CD14-positive monocyte (primary cell): ENCODE measurements around the gene EEFSEC. TPM values are rescaled to one million over a fixed set of nuclear protein-coding genes. Genes with fewer than 3 reads are reported as not detected.

ENCODE experiments used
- DNase-seq, 3 donors: peaks; one replicate each; pipeline ENCODE4 v3.0.0-alpha.2; 2011 to 2022
- H2AFZ ChIP-seq: 2 replicates; pipeline ENCODE4 v1.6.0; 2012; ENCODE audit warnings: mild to moderate bottlenecking, low read depth, low read length, inconsistent platforms; ENCODE audit not compliant: insufficient read depth, poor library complexity, severe bottlenecking
- H3K27ac ChIP-seq, 2 donors: 1 replicate in 1 of 2; 2 replicates in 1 of 2; pipeline ENCODE4 v1.5.1; 2012 to 2013; ENCODE audit warnings: low read length in 2 of 2, control low read depth in 1 of 2, inconsistent platforms in 1 of 2, low read depth in 1 of 2, mild to moderate bottlenecking in 1 of 2
- H3K27me3 ChIP-seq, 2 donors: one replicate each; pipeline versions ENCODE4 v1.6.0 to v1.6.1; 2011 to 2013; ENCODE audit warnings: low read length in 2 of 2; ENCODE audit not compliant: control insufficient read depth in 2 of 2, insufficient read depth in 2 of 2
- H3K36me3 ChIP-seq, 2 donors: replicated peaks in 1 of 2; 1 replicate in 1 of 2; 2 replicates in 1 of 2; pipeline versions ENCODE4 v1.5.1 to v1.6.1; 2012 to 2013; ENCODE audit warnings: low read length in 2 of 2, control low read depth in 1 of 2, inconsistent platforms in 1 of 2, mild to moderate bottlenecking in 1 of 2; ENCODE audit not compliant: insufficient read depth in 2 of 2, control insufficient read depth in 1 of 2
- H3K4me1 ChIP-seq, 2 donors: 1 replicate in 1 of 2; 2 replicates in 1 of 2; pipeline versions ENCODE4 v1.5.1 to v1.6.1; 2012 to 2013; ENCODE audit warnings: low read length in 2 of 2, control low read depth in 1 of 2, inconsistent platforms in 1 of 2, mild to moderate bottlenecking in 1 of 2, moderate library complexity in 1 of 2; ENCODE audit not compliant: insufficient read depth in 2 of 2, control insufficient read depth in 1 of 2
- H3K4me2 ChIP-seq: replicated peaks from 2 replicates; pipeline ENCODE3; 2012; ENCODE audit warnings: low read length, moderate library complexity, mild to moderate bottlenecking; ENCODE audit not compliant: poor library complexity, severe bottlenecking; ENCODE audit errors: extremely low read depth
- H3K4me3 ChIP-seq, 3 experiments: fragments of 200-600 bp in 1 of 3; sonication (generic) in 1 of 3; replicated peaks in 1 of 3; 1 replicate in 2 of 3; 2 replicates in 1 of 3; pipeline ENCODE4 v1.5.1; 2011 to 2013; ENCODE audit warnings: low read length in 3 of 3, mild to moderate bottlenecking in 3 of 3, control low read depth in 2 of 3, low read depth in 2 of 3, inconsistent platforms in 1 of 3, moderate library complexity in 1 of 3
- H3K79me2 ChIP-seq: 2 replicates; pipeline ENCODE4 v1.6.0; 2012; ENCODE audit warnings: mild to moderate bottlenecking, control low read depth, inconsistent platforms, low read length, moderate library complexity; ENCODE audit not compliant: insufficient read depth
- H3K9ac ChIP-seq: 2 replicates; pipeline ENCODE4 v1.6.0; 2017; ENCODE audit warnings: low read length, mild to moderate bottlenecking; ENCODE audit not compliant: insufficient read depth, poor library complexity, severe bottlenecking
- H3K9me3 ChIP-seq, 2 donors: replicated peaks in 1 of 2; 1 replicate in 1 of 2; 2 replicates in 1 of 2; pipeline versions ENCODE4 v1.5.1 to v1.6.1; 2012 to 2013; ENCODE audit warnings: low read length in 2 of 2, control low read depth in 1 of 2; ENCODE audit not compliant: control insufficient read depth in 1 of 2, insufficient read depth in 1 of 2
- H4K20me1 ChIP-seq: 2 replicates; pipeline ENCODE4 v1.6.0; 2012; ENCODE audit warnings: mild to moderate bottlenecking, low read length, control low read depth, moderate library complexity; ENCODE audit not compliant: insufficient read depth
- H3K27ac Mint-ChIP-seq, 7 donors: one replicate each; pipeline ENCODE4 v1.8.0; 2020; ENCODE audit warnings: mild to moderate bottlenecking in 7 of 7, mixed read lengths in 7 of 7, moderate library complexity in 6 of 7, inconsistent platforms in 2 of 7
- H3K27me3 Mint-ChIP-seq, 3 donors: one replicate each; pipeline ENCODE4 v1.8.0; 2021 to 2022; ENCODE audit warnings: low read depth in 3 of 3, mild to moderate bottlenecking in 3 of 3, mixed read lengths in 3 of 3, moderate library complexity in 3 of 3, inconsistent platforms in 1 of 3
- H3K36me3 Mint-ChIP-seq, 2 donors: one replicate each; pipeline ENCODE4 v1.8.0; 2020; ENCODE audit warnings: mixed read lengths in 2 of 2, inconsistent platforms in 1 of 2, mild to moderate bottlenecking in 1 of 2
- H3K4me1 Mint-ChIP-seq: one replicate; pipeline ENCODE4 v1.8.0; 2020; ENCODE audit warnings: mild to moderate bottlenecking, mixed read lengths
- H3K4me3 Mint-ChIP-seq, 2 donors: one replicate each; pipeline ENCODE4 v1.8.0; 2020; ENCODE audit warnings: mild to moderate bottlenecking in 2 of 2, mixed read lengths in 2 of 2, moderate library complexity in 1 of 2
- H3K9me3 Mint-ChIP-seq, 7 donors: one replicate each; pipeline ENCODE4 v1.8.0; 2020 to 2022; ENCODE audit warnings: mixed read lengths in 7 of 7, mild to moderate bottlenecking in 6 of 7, moderate library complexity in 6 of 7, inconsistent platforms in 2 of 7
- WGBS: methylation state at CpG from one replicate; pipeline ENCODE4 v1.1.5; 2013; ENCODE audit warnings: missing lambda C conversion rate; ENCODE audit not compliant: insufficient coverage; 5-methylcytosine and 5-hydroxymethylcytosine counted together
- intact Hi-C, 2 donors: fragments of 100-400 bp; cut with micrococcal nuclease; formaldehyde crosslinking; loops; one replicate each; pipeline versions ENCODE4 v1.15.0 to v1.15.1; 2023
- polyA plus RNA-seq, 3 donors: library from polyadenylated mRNA; depleted of rRNA in 1 of 3; unstranded in 2 of 3; stranded (reverse) in 1 of 3; fragments of 300-500 nt in 2 of 3; fragments of >200 nt in 1 of 3; fragmentation: Illumina TruSeq in 2 of 3; gene quantifications; 1 replicate in 2 of 3; 2 replicates in 1 of 3; pipeline ENCODE4 v1.2.3, GENCODE V29; 2012 to 2021
- TF ChIP-seq, protein P1 (sequence below): fragments of 200-600 bp; IDR thresholded peaks from one replicate; pipeline ENCODE4 v1.8.0; 2022; ENCODE audit warnings: antibody characterized with exemption, mild to moderate bottlenecking

The EEFSEC gene
- polyA plus RNA-seq, 3 donors: 13.3 to 14.9 (median 14.9) TPM

DNA sequence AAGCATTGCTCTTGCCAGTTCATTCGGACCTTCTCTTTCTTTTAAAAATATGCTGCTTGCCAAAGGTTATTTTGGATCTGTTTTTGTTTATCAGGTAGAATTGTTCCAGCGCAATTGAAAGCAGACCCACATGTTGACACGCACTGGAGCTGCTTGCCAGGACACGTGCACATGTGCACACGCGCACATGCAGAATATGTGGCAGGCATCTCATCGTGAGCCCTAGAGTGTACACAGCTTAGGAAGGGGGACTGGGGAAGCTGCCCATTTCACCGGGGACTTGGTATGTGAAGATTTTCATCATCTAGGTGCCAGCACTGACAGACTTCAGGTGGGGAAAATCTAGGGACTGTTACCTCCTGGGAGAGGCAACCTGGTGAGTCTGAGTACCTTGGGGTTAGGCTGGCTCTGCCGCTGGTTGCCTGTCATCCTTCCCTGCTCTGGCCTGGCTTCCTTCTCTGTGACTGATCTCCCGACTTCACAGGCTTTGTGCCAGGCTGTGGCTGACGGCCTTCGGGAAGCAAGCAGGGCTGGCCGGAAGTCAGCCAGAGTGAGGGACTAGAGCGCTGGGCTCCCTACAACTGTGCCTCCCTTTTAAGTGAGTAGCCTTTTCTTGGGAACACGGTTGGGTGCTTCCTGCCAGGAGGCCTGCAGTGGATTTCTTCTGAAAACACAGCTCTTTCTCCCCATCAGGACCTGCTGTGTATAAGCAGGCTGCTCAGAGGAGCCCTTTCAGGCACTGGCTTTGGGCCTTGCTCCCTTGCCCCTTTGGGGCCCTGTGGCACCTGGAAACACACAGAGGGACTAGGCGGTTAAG lies 129.3 kb downstream of the EEFSEC start:
- Mint-ChIP-seq H3K27ac (peak overlapping the region in 1 of 7 donors; percentile 43), H3K27me3 (peaks cover 0 to 4% (median 0%) of the 10 kb centered on the region in 3 donors), H3K4me1 (no peaks in the 10 kb centered on the region), H3K36me3 (peaks cover 32% of the 10 kb centered on the region in 2 donors), H3K9me3 (no peaks in the 10 kb centered on the region), H3K4me3 (no peak overlapping the region)
- DNase-seq: no peak
- Histone ChIP-seq H3K27ac (no peak overlapping the region), H3K4me3 (no peak overlapping the region), H3K27me3 (no peaks in the 10 kb centered on the region), H3K4me1 (no peaks in the 10 kb centered on the region), H3K9ac (no peak overlapping the region), H3K36me3 (peaks cover 2 to 33% of the 10 kb centered on the region in 2 donors), H3K79me2 (no peaks in the 10 kb centered on the region), H2AFZ (no peak overlapping the region), H3K9me3 (no peaks in the 10 kb centered on the region), H4K20me1 (no peaks in the 10 kb centered on the region), H3K4me2 (no peak overlapping the region)
- WGBS: 98% methylated on average over 15 of the region's 16 CpGs
- intact Hi-C loops: no loop called here
- TF ChIP-seq, protein P1, sequence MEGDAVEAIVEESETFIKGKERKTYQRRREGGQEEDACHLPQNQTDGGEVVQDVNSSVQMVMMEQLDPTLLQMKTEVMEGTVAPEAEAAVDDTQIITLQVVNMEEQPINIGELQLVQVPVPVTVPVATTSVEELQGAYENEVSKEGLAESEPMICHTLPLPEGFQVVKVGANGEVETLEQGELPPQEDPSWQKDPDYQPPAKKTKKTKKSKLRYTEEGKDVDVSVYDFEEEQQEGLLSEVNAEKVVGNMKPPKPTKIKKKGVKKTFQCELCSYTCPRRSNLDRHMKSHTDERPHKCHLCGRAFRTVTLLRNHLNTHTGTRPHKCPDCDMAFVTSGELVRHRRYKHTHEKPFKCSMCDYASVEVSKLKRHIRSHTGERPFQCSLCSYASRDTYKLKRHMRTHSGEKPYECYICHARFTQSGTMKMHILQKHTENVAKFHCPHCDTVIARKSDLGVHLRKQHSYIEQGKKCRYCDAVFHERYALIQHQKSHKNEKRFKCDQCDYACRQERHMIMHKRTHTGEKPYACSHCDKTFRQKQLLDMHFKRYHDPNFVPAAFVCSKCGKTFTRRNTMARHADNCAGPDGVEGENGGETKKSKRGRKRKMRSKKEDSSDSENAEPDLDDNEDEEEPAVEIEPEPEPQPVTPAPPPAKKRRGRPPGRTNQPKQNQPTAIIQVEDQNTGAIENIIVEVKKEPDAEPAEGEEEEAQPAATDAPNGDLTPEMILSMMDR: no peak

DNA sequence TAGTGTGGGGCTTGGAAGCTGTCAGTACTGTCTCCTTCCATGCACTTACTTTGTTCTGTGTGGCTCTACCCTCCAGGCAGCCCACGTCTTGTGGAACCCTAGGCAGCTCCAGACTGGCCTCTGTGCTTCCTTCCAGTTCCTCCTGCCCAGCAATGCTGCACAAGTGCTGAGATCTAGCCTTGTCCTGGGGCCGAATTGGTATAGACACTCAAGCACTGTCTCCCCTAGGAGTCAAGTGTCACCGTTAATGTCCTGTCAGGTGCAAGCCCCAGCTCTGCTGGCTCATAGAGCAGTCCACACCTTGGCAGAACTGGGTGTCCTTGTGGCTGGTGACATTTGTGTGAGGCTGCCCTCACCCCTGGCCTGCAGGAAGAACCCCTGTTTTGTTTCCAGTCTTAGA lies 130.1 kb downstream of the EEFSEC start:
- Histone ChIP-seq H3K36me3 (peaks cover 4 to 40% of the 10 kb centered on the region in 2 donors), H3K4me1 (no peaks in the 10 kb centered on the region), H4K20me1 (no peaks in the 10 kb centered on the region), H3K27me3 (no peaks in the 10 kb centered on the region), H3K9ac (no peak overlapping the region), H2AFZ (no peak overlapping the region), H3K4me2 (no peak overlapping the region), H3K27ac (no peak overlapping the region), H3K4me3 (no peak overlapping the region), H3K9me3 (no peaks in the 10 kb centered on the region), H3K79me2 (no peaks in the 10 kb centered on the region)
- TF ChIP-seq, protein P1: no peak
- peaks cover 0 to 4% (median 0%) of the 10 kb centered on the region in 3 donors for H3K27me3 Mint-ChIP-seq
- WGBS: 92% methylated on average over 1 of the region's 3 CpGs
- intact Hi-C loops: no loop called here
- H3K4me1 Mint-ChIP-seq: no peaks in the 10 kb centered on the region
- peak overlapping the region in 2 of 7 donors; percentile 27 to 55 for H3K27ac Mint-ChIP-seq
- no peaks in the 10 kb centered on the region for H3K9me3 Mint-ChIP-seq
- H3K4me3 Mint-ChIP-seq: no peak overlapping the region
- no peak for DNase-seq
- peaks cover 32 to 35% of the 10 kb centered on the region in 2 donors for H3K36me3 Mint-ChIP-seq
